Measurements from ENCODE around the gene BLOC1S2. TPM values are rescaled to one million over a fixed set of nuclear protein-coding genes. Genes with fewer than 3 reads are reported as not detected.

BLOC1S2 gene
- total and polyA plus RNA-seq, 2 donors (not counting 1 experiment from before 2014, with no cell fraction given): 48.1 to 88.8 TPM

- peaks cover 12% of the 10 kb centered on the region for H3K36me3 ChIP-seq (ENCODE audit: control insufficient read depth, insufficient read depth, low read length)
- no peak overlapping the region for H3K27ac ChIP-seq (ENCODE audit: insufficient read depth, low read length)
- TF ChIP-seq EZH2 (IDR thresholded peaks at IDR 0.05; ENCODE audit: low read length, missing control alignments): no peak
- TF ChIP-seq, protein P1, sequence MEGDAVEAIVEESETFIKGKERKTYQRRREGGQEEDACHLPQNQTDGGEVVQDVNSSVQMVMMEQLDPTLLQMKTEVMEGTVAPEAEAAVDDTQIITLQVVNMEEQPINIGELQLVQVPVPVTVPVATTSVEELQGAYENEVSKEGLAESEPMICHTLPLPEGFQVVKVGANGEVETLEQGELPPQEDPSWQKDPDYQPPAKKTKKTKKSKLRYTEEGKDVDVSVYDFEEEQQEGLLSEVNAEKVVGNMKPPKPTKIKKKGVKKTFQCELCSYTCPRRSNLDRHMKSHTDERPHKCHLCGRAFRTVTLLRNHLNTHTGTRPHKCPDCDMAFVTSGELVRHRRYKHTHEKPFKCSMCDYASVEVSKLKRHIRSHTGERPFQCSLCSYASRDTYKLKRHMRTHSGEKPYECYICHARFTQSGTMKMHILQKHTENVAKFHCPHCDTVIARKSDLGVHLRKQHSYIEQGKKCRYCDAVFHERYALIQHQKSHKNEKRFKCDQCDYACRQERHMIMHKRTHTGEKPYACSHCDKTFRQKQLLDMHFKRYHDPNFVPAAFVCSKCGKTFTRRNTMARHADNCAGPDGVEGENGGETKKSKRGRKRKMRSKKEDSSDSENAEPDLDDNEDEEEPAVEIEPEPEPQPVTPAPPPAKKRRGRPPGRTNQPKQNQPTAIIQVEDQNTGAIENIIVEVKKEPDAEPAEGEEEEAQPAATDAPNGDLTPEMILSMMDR (conservative IDR thresholded peaks at IDR 0.05 in 1 of 2, IDR thresholded peaks at IDR 0.05 in 1 of 2; ENCODE audit: low read depth in 1 of 2, low read length in 2 of 2): no peak
- no peak overlapping the region for H3K4me2 ChIP-seq (ENCODE audit: extremely low read depth, insufficient read depth, low read length)
- no peaks in the 10 kb centered on the region for H3K27me3 ChIP-seq (ENCODE audit: control insufficient read depth, insufficient read depth, low read length)
- no peak overlapping the region for H3K9ac ChIP-seq (ENCODE audit: insufficient read depth, low read length)
- H3K4me3 ChIP-seq (replicated peaks in 1 of 4; ENCODE audit: control extremely low read depth in 1 of 4, insufficient read depth in 1 of 4, low read depth in 3 of 4, low read length in 4 of 4): no peak overlapping the region
- no peak for DNase-seq (ENCODE audit: low read depth in 2 of 2)
- H2AFZ ChIP-seq (ENCODE audit: low read length): no peak overlapping the region
- H3K4me1 ChIP-seq (ENCODE audit: control insufficient read depth, extremely low read depth, insufficient read depth, low read length): no peaks in the 10 kb centered on the region
- H3K79me2 ChIP-seq (ENCODE audit: control insufficient read depth, insufficient read depth, low read length): no peaks in the 10 kb centered on the region
- H4K20me1 ChIP-seq (ENCODE audit: control insufficient read depth, extremely low read depth, insufficient read depth, low read length): no peaks in the 10 kb centered on the region
- H3K9me3 ChIP-seq (ENCODE audit: control insufficient read depth, insufficient read depth, low read depth, low read length): no peaks in the 10 kb centered on the region
These were observed 33.4 kb downstream of the BLOC1S2 start for GRCh38 chr10:100253041-100253440.

- Histone ChIP-seq H3K27me3 (ENCODE audit: control insufficient read depth, insufficient read depth, low read length) (no peaks in the 10 kb centered on the region), H3K9ac (ENCODE audit: insufficient read depth, low read length) (no peak overlapping the region), H3K36me3 (ENCODE audit: control insufficient read depth, insufficient read depth, low read length) (peaks cover 10% of the 10 kb centered on the region), H3K27ac (ENCODE audit: insufficient read depth, low read length) (no peak overlapping the region), H3K4me2 (ENCODE audit: extremely low read depth, insufficient read depth, low read length) (no peak overlapping the region), H3K79me2 (ENCODE audit: control insufficient read depth, insufficient read depth, low read length) (no peaks in the 10 kb centered on the region), H3K4me1 (ENCODE audit: control insufficient read depth, extremely low read depth, insufficient read depth, low read length) (no peaks in the 10 kb centered on the region), H2AFZ (ENCODE audit: low read length) (no peak overlapping the region), H3K9me3 (ENCODE audit: control insufficient read depth, insufficient read depth, low read depth, low read length) (no peaks in the 10 kb centered on the region), H3K4me3 (replicated peaks in 1 of 4; ENCODE audit: control extremely low read depth in 1 of 4, insufficient read depth in 1 of 4, low read depth in 3 of 4, low read length in 4 of 4) (no peak overlapping the region), H4K20me1 (ENCODE audit: control insufficient read depth, extremely low read depth, insufficient read depth, low read length) (no peaks in the 10 kb centered on the region)
- no peak for DNase-seq (ENCODE audit: low read depth in 2 of 2)
- TF ChIP-seq EZH2 (IDR thresholded peaks at IDR 0.05; ENCODE audit: low read length, missing control alignments): no peak
- TF ChIP-seq, protein P1 (conservative IDR thresholded peaks at IDR 0.05 in 1 of 2, IDR thresholded peaks at IDR 0.05 in 1 of 2; ENCODE audit: low read depth in 1 of 2, low read length in 2 of 2): no peak
These were observed 37.7 kb downstream of the BLOC1S2 start for GRCh38 chr10:100248820-100249219.

GRCh38 chr10:100245484-100246220, 40.8 kb downstream of the BLOC1S2 start:
- peaks cover 10% of the 10 kb centered on the region for H3K36me3 ChIP-seq (ENCODE audit: control insufficient read depth, insufficient read depth, low read length)
- H3K9me3 ChIP-seq (ENCODE audit: control insufficient read depth, insufficient read depth, low read depth, low read length): no peaks in the 10 kb centered on the region
- H2AFZ ChIP-seq (ENCODE audit: low read length): no peak overlapping the region
- TF ChIP-seq, protein P1 (conservative IDR thresholded peaks at IDR 0.05 in 1 of 2, IDR thresholded peaks at IDR 0.05 in 1 of 2; ENCODE audit: low read depth in 1 of 2, low read length in 2 of 2): no peak
- no peak overlapping the region for H3K27ac ChIP-seq (ENCODE audit: insufficient read depth, low read length)
- peak in 1 of 2 donors; percentile 77 for DNase-seq (ENCODE audit: low read depth in 2 of 2)
- no peaks in the 10 kb centered on the region for H3K27me3 ChIP-seq (ENCODE audit: control insufficient read depth, insufficient read depth, low read length)
- no peaks in the 10 kb centered on the region for H4K20me1 ChIP-seq (ENCODE audit: control insufficient read depth, extremely low read depth, insufficient read depth, low read length)
- H3K9ac ChIP-seq (ENCODE audit: insufficient read depth, low read length): no peak overlapping the region
- H3K4me2 ChIP-seq (ENCODE audit: extremely low read depth, insufficient read depth, low read length): no peak overlapping the region
- H3K4me3 ChIP-seq (replicated peaks in 1 of 4; ENCODE audit: control extremely low read depth in 1 of 4, insufficient read depth in 1 of 4, low read depth in 3 of 4, low read length in 4 of 4): no peak overlapping the region
- H3K79me2 ChIP-seq (ENCODE audit: control insufficient read depth, insufficient read depth, low read length): no peaks in the 10 kb centered on the region
- H3K4me1 ChIP-seq (ENCODE audit: control insufficient read depth, extremely low read depth, insufficient read depth, low read length): no peaks in the 10 kb centered on the region

All from fibroblast of lung (primary cell).